Lung (tissue), 12 donors: Measurements from ENCODE around the gene ARL3. TPM values are rescaled to one million over a fixed set of nuclear protein-coding genes. Genes with fewer than 3 reads are reported as not detected.
"Not testable (repeated sequence)": the region's sequence is repeated elsewhere in the genome, so short reads cannot be mapped to it uniquely, and the experiment has no call there.

Source experiments
- ATAC-seq: fragments of 200-7000 bp; cut with Tn5 transposase; one replicate; pipeline ENCODE4 v1.9.1; 2020; ENCODE audit warnings: moderate number of reproducible peaks; ENCODE audit not compliant: insufficient read depth, low FRiP score
- DNase-seq, 3 donors: peaks; one replicate each; pipeline ENCODE4 v3.0.0-alpha.2; 2013 to 2017
- H3K27ac ChIP-seq, 2 donors: one replicate each; pipeline ENCODE4 v1.5.1; 2013; ENCODE audit warnings: mild to moderate bottlenecking in 2 of 2, moderate library complexity in 2 of 2, control low read depth in 1 of 2, inconsistent platforms in 1 of 2, low read depth in 1 of 2, low read length in 1 of 2
- H3K27me3 ChIP-seq, 3 donors: one replicate each; pipeline ENCODE4 v1.5.1; 2013; ENCODE audit warnings: low read length in 2 of 3; ENCODE audit not compliant: control insufficient read depth in 3 of 3, insufficient read depth in 3 of 3
- H3K36me3 ChIP-seq, 4 donors: one replicate each; pipeline ENCODE4 v1.5.1; 2013; ENCODE audit warnings: low read length in 4 of 4, mild to moderate bottlenecking in 1 of 4, moderate library complexity in 1 of 4; ENCODE audit not compliant: control insufficient read depth in 4 of 4, insufficient read depth in 4 of 4
- H3K4me1 ChIP-seq, 5 donors: one replicate each; pipeline ENCODE4 v1.5.1; 2013; ENCODE audit warnings: low read length in 5 of 5, mild to moderate bottlenecking in 2 of 5, moderate library complexity in 1 of 5; ENCODE audit not compliant: control insufficient read depth in 5 of 5, insufficient read depth in 5 of 5
- H3K4me3 ChIP-seq: one replicate; pipeline ENCODE4 v1.5.1; 2013; ENCODE audit warnings: mild to moderate bottlenecking, control low read depth, moderate library complexity
- H3K9ac ChIP-seq, 2 donors: one replicate each; pipeline ENCODE4 v1.5.1; 2013; ENCODE audit warnings: low read length in 2 of 2, control low read depth in 1 of 2; ENCODE audit not compliant: insufficient read depth in 1 of 2
- H3K9me3 ChIP-seq, 4 donors: one replicate each; pipeline ENCODE4 v1.5.1; 2013; ENCODE audit warnings: low read length in 3 of 4, mild to moderate bottlenecking in 1 of 4, moderate library complexity in 1 of 4; ENCODE audit not compliant: control insufficient read depth in 4 of 4, insufficient read depth in 3 of 4
- CTCF ChIP-seq: IDR thresholded peaks from 2 replicates; pipeline ENCODE4 v1.5.1; 2012; ENCODE audit warnings: mild to moderate bottlenecking; ENCODE audit errors: control extremely low read depth, extremely low read depth
- WGBS, 2 donors: extraction: QIAGEN DNeasy Blood & Tissue Kit; methylation state at CpG; one replicate each; pipeline ENCODE4 v1.1.7; 2013; 5-methylcytosine and 5-hydroxymethylcytosine counted together
- polyA plus RNA-seq, 2 donors: library from polyadenylated mRNA; stranded (reverse); fragments of 200-250 nt; gene quantifications; one replicate each; pipeline ENCODE4 v1.2.1, GENCODE V29; 2013
- total RNA-seq, 2 donors: library from RNA; depleted of rRNA in 1 of 2; stranded (reverse); fragments of >200 nt in 1 of 2; gene quantifications; one replicate each; pipeline ENCODE4 v1.2.1, GENCODE V29; 2014 to 2021
- donor health status: control.
- donor health status: control.
- donor health status: Bipolar disorder and iron deficiency.
- donor health status: healthy.
- donor health status: DM: yes; HTN: yes; CAD: no.

Gene ARL3
- total and polyA plus RNA-seq, 4 donors = 6.7 to 12.2 (median 9.7) TPM

- DNase-seq (no peak), ATAC-seq (no peak)
- 88 to 92% methylated on average over 3 of the region's 3 CpGs for WGBS, 2 donors
- Histone ChIP-seq H3K27ac (no peak overlapping the region), H3K9ac (no peak overlapping the region), H3K4me3 (no peak overlapping the region), H3K36me3 (no peaks in the 10 kb centered on the region), H3K27me3 (no peaks in the 10 kb centered on the region), H3K9me3 (no peaks in the 10 kb centered on the region), H3K4me1 (peaks cover 0 to 16% (median 9%) of the 10 kb centered on the region in 5 donors)
- TF ChIP-seq CTCF = no peak
Observed at GRCh38 chr10:102720337-102720736, 6.1 kb upstream of the ARL3 start.

- peak overlapping the region in 1 of 2 donors; percentile 59 for H3K27ac ChIP-seq
- no peaks in the 10 kb centered on the region for H3K36me3 ChIP-seq
- no peaks in the 10 kb centered on the region for H3K27me3 ChIP-seq
- no peak overlapping the region for H3K4me3 ChIP-seq
- no peaks in the 10 kb centered on the region for H3K9me3 ChIP-seq
- DNase-seq (peak in 2 of 3 donors; percentile 47 to 76), ATAC-seq (no peak)
- H3K9ac ChIP-seq = peak overlapping the region in 1 of 2 donors; percentile 8
- peaks cover under 1 to 19% (median 11%) of the 10 kb centered on the region in 5 donors for H3K4me1 ChIP-seq
- WGBS, 2 donors = 48 to 71% methylated on average over 3 of the region's 3 CpGs
- TF ChIP-seq CTCF = no peak
Observed at GRCh38 chr10:102718220-102718619, 4.0 kb upstream of the ARL3 start.

- H3K4me1 ChIP-seq = peaks cover 3 to 31% (median 11%) of the 10 kb centered on the region in 5 donors
- not testable (repeated sequence) for H3K27me3 ChIP-seq, H3K4me3 ChIP-seq, ATAC-seq, H3K9ac ChIP-seq, H3K9me3 ChIP-seq, H3K36me3 ChIP-seq, H3K27ac ChIP-seq, DNase-seq
- WGBS, 2 donors = 94 to 97% methylated on average over 16 to 18 of the region's 18 CpGs
Observed at GRCh38 chr10:102716900-102717565, 2.8 kb upstream of the ARL3 start.

GRCh38 chr10:102715880-102716279 is 1.7 kb upstream of the ARL3 start:
- Histone ChIP-seq H3K9me3 (no peaks in the 10 kb centered on the region), H3K27me3 (no peaks in the 10 kb centered on the region), H3K27ac (no peak overlapping the region), H3K4me1 (peaks cover 3 to 38% (median 14%) of the 10 kb centered on the region in 5 donors), H3K4me3 (no peak overlapping the region), H3K9ac (peak overlapping the region in 1 of 2 donors; percentile 37), H3K36me3 (no peaks in the 10 kb centered on the region)
- WGBS, 2 donors = 90 to 95% methylated on average over 1 of the region's 1 CpG
- ATAC-seq = no peak
- DNase-seq = no peak
- no peak for TF ChIP-seq CTCF
